GM18517 (cell line): ENCODE results near the gene CRADD.
"Not testable (repeated sequence)": the region's sequence is repeated elsewhere in the genome, so short reads cannot be mapped to it uniquely, and the experiment has no call there.

ENCODE experiments used
- ATAC-seq: cut with Tn5 transposase; IDR thresholded peaks from one replicate; pipeline ENCODE4 v1.9.1; 2021; ENCODE audit warnings: mild to moderate bottlenecking, moderate library complexity; ENCODE audit not compliant: unreplicated experiment

CRADD gene

DNA sequence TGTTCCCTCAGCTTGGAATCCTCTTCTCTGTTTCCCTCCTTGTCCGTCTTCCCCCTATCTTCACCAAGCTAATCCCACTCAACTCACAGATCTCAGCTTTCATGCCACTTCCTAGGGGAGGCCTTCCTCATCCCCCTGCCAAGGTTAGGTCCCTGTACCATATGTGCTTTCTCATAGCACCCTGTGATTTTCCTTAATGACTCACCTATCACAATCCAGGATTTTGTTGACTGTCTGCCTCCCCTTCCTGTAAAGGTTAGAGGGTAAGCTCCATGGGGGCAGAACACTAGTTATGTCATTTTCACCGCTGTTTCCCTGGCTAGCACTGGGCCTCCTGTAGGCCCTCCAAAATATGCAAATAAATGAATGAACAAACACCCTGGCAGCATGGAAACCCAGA lies 57.6 kb downstream of the CRADD start:
- no peak for ATAC-seq

DNA sequence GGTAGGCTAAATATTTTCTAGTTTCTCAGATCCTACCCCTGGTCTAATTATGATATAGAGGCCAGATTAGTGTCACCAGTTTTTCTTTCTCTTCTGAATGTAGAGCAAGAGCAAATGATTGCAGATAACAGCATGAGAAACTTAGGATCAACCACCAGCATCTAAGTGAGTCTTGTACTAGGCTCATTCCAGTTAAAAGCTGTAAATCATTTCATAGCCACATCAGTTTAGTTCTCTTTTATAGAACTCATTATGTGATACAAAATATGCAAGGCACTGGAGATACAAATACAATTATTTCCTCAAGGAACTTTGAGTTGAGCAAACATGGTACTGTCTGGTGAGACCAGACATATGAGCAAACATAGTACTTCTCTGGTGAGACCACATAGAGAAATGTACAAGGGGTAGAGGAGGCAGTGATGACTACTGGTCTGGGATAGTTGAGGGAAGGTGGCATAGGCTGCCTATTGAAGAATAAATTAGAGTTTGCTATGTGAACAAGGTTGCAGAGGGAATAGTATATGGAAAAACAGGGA lies 59.5 kb downstream of the CRADD start:
- ATAC-seq: no peak

DNA sequence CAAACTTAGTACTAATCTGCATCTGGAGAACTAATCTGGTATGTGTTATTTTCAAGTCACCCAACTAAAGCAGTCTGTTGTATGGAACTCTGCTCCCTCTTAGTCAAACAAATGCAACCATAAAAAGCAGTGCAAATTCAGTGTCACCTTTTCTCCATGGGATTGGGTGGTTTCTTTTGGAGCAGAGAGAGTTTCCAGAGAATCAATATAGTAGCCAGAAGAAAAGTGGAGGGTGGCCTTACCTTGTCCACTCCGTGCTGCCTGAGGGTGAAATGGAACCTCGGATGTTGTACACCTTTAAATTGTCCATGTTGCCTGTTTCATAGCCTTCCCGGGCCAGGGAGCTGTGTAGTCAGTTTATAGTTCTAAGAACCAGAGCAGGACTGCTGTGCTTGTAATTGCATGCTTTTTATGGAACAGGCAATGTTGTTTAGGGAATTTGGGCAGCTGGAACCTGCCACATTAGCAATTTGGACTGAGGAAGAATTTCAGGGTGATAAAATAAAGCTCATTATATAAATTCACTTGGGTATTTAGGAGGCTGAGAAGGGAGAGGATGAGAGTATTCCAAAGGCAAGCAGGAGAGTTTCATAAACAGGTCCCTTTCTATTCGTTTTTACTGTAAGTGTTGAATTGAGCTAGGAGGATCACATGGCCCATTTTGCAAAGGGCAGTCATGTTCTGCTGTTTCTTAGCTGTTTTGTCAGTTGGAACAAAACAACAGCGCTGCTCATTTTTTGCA lies 60.5 kb downstream of the CRADD start:
- ATAC-seq: no peak

DNA sequence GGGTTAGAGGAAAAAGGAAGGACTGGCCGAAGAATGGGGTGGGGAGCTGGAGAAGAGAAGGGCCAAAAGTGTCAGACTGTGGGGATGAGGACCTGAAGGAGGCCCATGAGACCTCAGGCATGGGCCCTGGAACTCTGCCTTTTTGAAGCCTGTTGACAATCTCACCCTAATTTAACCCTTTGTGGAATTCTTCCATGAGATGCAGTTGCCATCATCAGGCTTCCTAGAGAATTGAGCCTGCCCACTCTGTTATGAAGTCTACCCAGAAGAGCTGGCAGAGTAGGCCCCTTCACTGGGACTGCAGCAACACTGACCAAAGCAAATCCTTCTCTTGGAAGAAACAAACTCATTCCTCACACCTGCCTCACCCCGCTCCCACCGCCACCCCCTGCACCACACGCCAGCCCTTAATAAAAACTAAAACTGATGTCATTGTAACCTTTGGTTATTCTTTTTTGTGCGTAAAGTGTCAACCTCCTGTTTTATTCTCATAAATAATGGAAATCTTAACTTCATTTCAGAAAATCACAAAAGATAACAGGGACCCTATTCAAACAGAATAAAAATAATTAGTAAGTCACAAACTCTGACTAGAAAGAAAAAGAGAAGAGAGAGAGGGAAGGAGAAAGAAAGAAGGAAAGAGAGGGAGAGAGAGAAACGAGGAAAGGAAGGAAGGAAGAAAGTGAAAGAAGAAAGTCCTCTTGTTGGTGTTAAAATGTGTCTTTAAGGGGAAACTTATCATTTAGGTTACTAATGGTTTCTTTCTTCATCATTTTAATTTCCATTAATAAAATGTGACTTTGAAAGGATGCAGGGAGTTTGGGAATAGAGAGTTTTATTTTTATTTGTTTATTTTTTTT lies 61.3 kb downstream of the CRADD start:
- no peak for ATAC-seq

- no peak for ATAC-seq
Measured at GRCh38 chr12:93740751-93741150, 63.6 kb downstream of the CRADD start.

GRCh38 chr12:93741659-93742109 lies 64.5 kb downstream of the CRADD start:
- peak; percentile 8 for ATAC-seq

GRCh38 chr12:93742110-93742934 lies 65.1 kb downstream of the CRADD start:
- peak; percentile 72 for ATAC-seq

GRCh38 chr12:93743229-93743998 lies 66.2 kb downstream of the CRADD start:
- ATAC-seq: no peak

DNA sequence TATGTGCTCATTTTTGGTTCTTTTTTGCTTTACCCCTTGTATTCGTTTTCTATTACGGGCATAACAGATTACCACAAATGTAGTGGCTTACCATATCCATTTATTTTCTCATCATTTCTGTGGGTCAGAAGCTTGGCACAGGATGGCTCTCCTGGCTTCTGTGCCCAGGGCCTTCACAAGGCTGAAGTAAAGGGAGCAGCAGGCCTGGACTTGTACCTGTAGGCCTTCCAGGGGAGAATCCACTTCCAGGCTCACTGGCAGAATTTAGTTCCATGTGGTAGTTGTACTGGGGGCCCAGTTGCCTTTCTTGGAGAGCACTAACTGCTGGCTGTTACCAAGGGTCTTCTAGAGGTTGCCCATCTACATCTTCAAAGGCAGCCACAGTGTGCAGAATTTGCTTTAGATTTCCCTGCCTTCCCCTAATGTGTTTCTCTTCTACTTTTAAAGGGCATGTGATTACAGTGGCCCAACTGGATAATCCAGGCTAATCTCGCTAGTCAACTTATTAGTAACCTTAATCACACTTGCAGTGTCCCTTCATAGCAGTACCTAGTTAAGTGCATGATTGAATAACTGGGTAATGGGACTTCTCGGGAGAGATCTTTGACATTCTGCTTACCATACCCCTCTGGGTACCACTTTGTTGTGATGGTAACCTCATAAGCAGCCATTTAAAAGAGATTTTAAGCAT lies 67.0 kb downstream of the CRADD start:
- ATAC-seq: no peak

- no peak for ATAC-seq
Measured at GRCh38 chr12:93745286-93745685, 68.1 kb downstream of the CRADD start.

DNA sequence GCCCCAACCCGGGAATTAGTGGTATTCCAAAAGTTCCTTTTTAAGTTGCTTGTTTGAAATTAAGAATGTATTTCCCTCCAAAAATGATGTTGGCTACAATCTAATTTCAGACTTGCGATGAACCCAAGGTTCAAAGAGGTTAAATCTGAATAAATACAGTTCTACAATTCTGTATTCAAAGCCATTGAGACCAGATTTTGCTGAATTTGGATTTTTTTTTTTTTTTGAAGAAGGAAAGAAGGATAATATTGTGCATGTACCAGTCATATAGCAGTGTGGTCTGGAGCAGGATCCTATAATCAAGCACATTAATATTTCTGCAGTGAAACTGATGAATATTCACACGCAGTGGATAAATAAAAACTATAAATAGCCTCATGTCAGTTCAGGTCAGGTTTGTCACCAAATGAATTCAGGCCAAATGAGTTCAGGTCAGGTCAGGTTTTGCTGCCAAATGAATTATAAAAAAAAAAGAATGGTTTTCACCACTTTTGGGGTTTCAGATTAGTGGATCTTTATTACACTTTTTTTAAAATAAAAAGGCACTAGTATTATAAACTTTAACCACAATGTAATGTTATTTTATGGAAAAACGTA lies 69.5 kb downstream of the CRADD start:
- no peak for ATAC-seq

GRCh38 chr12:93748672-93749383 lies 71.7 kb downstream of the CRADD start:
- ATAC-seq: no peak

DNA sequence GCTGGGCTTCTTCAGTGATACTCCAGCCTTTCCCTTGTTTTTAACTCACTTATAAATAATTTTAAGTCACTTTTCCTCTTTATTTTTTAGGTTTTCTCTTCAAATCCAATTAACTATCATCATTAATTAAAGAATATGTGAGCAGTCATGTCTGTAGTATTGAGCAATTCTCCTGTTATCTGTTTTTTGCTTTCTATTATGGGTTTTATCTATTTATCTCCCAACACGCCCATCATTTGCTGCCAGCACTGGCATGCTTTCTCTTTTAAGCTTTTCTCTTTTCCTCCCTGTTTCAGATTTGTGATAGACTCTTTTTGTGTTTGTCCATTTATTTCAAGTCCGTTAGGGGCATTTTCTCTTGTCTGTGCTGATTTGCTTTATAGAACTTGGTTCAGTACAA lies 72.3 kb downstream of the CRADD start:
- no peak for ATAC-seq

DNA sequence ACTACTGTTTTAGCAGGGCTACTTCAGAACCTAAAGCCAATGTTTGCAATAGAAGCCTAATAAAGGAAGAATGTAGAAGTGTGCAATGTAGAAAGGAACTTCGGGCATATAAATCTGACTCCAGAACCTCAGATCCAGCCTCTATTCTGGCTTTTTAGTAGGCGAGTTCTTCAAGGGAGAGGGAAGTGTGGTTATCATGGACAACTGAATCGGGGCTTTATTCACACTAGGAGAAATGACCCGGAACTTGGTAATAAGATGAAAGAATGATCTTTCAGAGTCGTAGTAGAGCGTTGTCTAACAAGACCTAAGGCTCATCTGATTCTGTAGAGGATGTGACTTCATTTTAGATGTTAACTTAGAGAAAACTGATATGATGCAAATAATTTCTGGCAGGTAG lies 72.9 kb downstream of the CRADD start:
- ATAC-seq: no peak

DNA sequence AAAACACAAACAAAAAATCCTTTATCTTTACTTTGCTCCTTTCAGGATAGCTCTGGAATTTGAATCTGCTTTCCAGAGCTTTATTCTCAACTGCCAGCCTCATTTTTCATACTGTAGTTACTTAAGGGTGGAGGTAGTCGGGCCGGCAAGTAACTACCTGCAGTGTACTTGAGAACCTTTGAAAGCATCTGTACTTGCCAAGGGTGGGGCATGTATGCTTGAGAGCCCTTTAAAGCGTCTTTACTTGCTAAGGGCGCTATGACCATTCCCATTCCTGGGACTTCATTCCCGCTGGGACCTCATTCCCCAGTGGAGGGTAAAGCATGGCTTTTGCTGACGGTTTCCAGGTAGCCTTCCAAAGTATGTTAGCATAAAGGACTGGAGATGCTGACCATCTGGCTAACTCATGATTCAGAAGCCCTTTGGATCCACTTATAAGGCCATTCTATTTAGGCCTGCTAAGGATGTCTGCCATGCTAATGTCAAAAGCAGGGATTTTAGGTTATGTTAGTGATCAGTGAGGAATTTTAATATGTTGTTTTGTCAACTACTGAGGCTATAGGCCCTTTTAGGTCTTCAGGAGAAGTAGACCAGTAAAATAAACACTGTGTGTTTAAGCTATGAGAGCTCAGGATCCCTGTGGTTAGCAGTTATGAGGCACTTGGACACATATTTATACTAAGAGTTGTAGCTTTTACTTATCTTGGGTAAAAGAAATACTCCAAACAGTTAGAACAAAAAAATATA lies 74.9 kb downstream of the CRADD start:
- no peak for ATAC-seq

GRCh38 chr12:93753285-93753684 lies 76.1 kb downstream of the CRADD start:
- ATAC-seq: no peak

- no peak for ATAC-seq
Measured at GRCh38 chr12:93753838-93754429, 76.8 kb downstream of the CRADD start.

GRCh38 chr12:93754859-93755258 lies 77.7 kb downstream of the CRADD start:
- not testable (repeated sequence) for ATAC-seq
